Measurements from ENCODE around the gene MSRB3. TPM values are rescaled to one million over a fixed set of nuclear protein-coding genes. Genes with fewer than 3 reads are reported as not detected.

Gene MSRB3
- total RNA-seq, 2 experiments from 2014 or later, result not detected

- no peak for TF ChIP-seq CTCF (IDR thresholded peaks at IDR 0.05)
- ATAC-seq (no peak), DNase-seq (no peak)
- Mint-ChIP-seq H3K27ac (no peak overlapping the region), H3K9me3 (no peaks in the 10 kb centered on the region), H3K4me1 (ENCODE audit: low read depth) (no peaks in the 10 kb centered on the region), H3K4me3 (no peak overlapping the region), H3K27me3 (no peaks in the 10 kb centered on the region), H3K36me3 (ENCODE audit: low read depth) (peaks cover 19% of the 10 kb centered on the region)
- intact Hi-C loops (cut with micrococcal nuclease), result no loop called here
- ChIA-PET CTCF (interaction anchor here (1.1 to 1.2 kb wide), 2 partner anchors 21 to 437 kb away, joined by 3 read pairs; no protein-coding TSS in a partner anchor), POLR2A (interaction anchor here (1.2 kb wide), 1 partner anchor 69 kb away, joined by 3 read pairs; the partner anchor contains the start of gene LEMD3)
Observed at GRCh38 chr12:65238609-65239008, 39.9 kb upstream of the MSRB3 start.

GRCh38 chr12:65248656-65249633, 29.5 kb upstream of the MSRB3 start:
- no peaks in the 10 kb centered on the region for H3K27me3 Mint-ChIP-seq
- no peaks in the 10 kb centered on the region for H3K9me3 Mint-ChIP-seq
- no peak overlapping the region for H3K4me3 Mint-ChIP-seq
- TF ChIP-seq CTCF (IDR thresholded peaks at IDR 0.05), result no peak
- peak; percentile 32 for DNase-seq
- POLR2A ChIA-PET, result no interaction called here
- peak overlapping the region; percentile 30 for H3K27ac Mint-ChIP-seq
- intact Hi-C loops (cut with micrococcal nuclease), result no loop called here
- CTCF ChIA-PET, result interaction anchor here (0.7 to 1.2 kb wide), 2 partner anchors 51 to 128 kb away, joined by 3 read pairs; partner anchors contain the start of gene WIF1
- ATAC-seq, result peak; percentile 80
- H3K4me1 Mint-ChIP-seq (ENCODE audit: low read depth), result peaks cover 15% of the 10 kb centered on the region
- H3K36me3 Mint-ChIP-seq (ENCODE audit: low read depth), result peaks cover 18% of the 10 kb centered on the region

GRCh38 chr12:65252515-65252914, 26.0 kb upstream of the MSRB3 start:
- peaks cover 13% of the 10 kb centered on the region for H3K36me3 Mint-ChIP-seq (ENCODE audit: low read depth)
- no peaks in the 10 kb centered on the region for H3K9me3 Mint-ChIP-seq
- POLR2A ChIA-PET, result no interaction called here
- no peaks in the 10 kb centered on the region for H3K27me3 Mint-ChIP-seq
- no peak for TF ChIP-seq CTCF (IDR thresholded peaks at IDR 0.05)
- H3K4me1 Mint-ChIP-seq (ENCODE audit: low read depth), result peaks cover 15% of the 10 kb centered on the region
- intact Hi-C loops (cut with micrococcal nuclease), result no loop called here
- CTCF ChIA-PET, result no interaction called here
- DNase-seq (no peak), ATAC-seq (no peak)
- H3K4me3 Mint-ChIP-seq, result no peak overlapping the region
- H3K27ac Mint-ChIP-seq, result no peak overlapping the region

GRCh38 chr12:65257986-65258385, 20.5 kb upstream of the MSRB3 start:
- POLR2A ChIA-PET, result no interaction called here
- intact Hi-C loops (cut with micrococcal nuclease), result no loop called here

More at GRCh38 chr12:65257986-65258385, 20.5 kb upstream of the MSRB3 start:
- no peaks in the 10 kb centered on the region for H3K9me3 Mint-ChIP-seq
- CTCF ChIA-PET, result no interaction called here
- H3K4me3 Mint-ChIP-seq, result no peak overlapping the region
- H3K27ac Mint-ChIP-seq, result no peak overlapping the region
- DNase-seq, result no peak
- no peaks in the 10 kb centered on the region for H3K36me3 Mint-ChIP-seq (ENCODE audit: low read depth)
- peaks cover 4% of the 10 kb centered on the region for H3K27me3 Mint-ChIP-seq
- no peak for ATAC-seq
- H3K4me1 Mint-ChIP-seq (ENCODE audit: low read depth), result no peaks in the 10 kb centered on the region
- no peak for TF ChIP-seq CTCF (IDR thresholded peaks at IDR 0.05)

Data from activated CD8-positive, alpha-beta T cell treated with anti-CD3 and anti-CD28 coated beads for 36 hours (primary cell).